22Rv1 (cell line): Measurements from ENCODE around the gene LRRC59.

ENCODE experiments used
- CTCF ChIP-seq: fragments of 450-650 bp; IDR thresholded peaks from 2 replicates; pipeline ENCODE4 v1.5.1; 2017; ENCODE audit warnings: mild to moderate bottlenecking
- ZFX ChIP-seq: fragments of 450-650 bp; IDR thresholded peaks from 2 replicates; pipeline ENCODE4 v1.6.1; 2017; ENCODE audit warnings: antibody characterized with exemption, borderline replicate concordance

DNA sequence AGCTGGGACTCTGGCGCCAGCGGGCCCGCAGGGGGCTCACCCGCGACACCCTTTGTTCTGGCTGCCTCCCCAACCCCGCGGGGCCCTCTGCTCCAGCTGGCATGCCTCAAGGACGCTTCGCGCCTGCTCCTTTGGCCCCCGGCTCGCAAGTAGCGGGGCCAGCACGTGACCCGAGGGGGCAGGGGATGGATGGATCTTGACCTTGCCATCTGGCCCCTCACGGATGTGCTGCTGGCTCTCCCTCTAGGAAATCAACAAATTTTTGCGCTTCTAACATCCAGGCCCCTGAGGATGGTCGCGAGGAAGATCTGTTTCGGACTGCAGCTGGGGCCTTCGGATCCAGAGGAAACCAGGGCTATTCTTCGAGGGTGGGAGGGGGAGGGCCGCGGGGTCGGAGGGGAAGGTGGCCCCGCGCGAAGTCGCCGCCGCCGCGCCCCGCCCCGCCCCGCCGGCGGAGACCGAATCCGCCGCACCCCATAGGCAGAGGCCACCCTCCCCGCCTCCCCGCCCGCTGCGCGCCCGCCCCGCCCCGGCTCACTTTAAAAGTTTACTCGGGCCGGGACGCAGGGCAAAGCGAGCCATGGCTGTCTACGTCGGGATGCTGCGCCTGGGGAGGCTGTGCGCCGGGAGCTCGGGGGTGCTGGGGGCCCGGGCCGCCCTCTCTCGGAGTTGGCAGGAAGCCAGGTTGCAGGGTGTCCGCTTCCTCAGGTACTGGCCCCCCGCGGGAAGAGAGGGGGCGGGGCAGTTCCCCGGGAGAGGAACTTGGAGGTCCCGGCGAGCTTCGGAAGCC, 28.6 kb upstream of the LRRC59 start, which contains the start of gene ACSF2:
- TF ChIP-seq CTCF (no peak), ZFX (no peak)
